ENCODE results near the gene ISYNA1. TPM values are rescaled to one million over a fixed set of nuclear protein-coding genes. Genes with fewer than 3 reads are reported as not detected.

The ISYNA1 gene
- total and polyA plus RNA-seq, 2 of the 8 experiments (the other 6 are each of a cell fraction or from before 2014, with no cell fraction given): 207 to 264 TPM

- TF ChIP-seq, protein P1, sequence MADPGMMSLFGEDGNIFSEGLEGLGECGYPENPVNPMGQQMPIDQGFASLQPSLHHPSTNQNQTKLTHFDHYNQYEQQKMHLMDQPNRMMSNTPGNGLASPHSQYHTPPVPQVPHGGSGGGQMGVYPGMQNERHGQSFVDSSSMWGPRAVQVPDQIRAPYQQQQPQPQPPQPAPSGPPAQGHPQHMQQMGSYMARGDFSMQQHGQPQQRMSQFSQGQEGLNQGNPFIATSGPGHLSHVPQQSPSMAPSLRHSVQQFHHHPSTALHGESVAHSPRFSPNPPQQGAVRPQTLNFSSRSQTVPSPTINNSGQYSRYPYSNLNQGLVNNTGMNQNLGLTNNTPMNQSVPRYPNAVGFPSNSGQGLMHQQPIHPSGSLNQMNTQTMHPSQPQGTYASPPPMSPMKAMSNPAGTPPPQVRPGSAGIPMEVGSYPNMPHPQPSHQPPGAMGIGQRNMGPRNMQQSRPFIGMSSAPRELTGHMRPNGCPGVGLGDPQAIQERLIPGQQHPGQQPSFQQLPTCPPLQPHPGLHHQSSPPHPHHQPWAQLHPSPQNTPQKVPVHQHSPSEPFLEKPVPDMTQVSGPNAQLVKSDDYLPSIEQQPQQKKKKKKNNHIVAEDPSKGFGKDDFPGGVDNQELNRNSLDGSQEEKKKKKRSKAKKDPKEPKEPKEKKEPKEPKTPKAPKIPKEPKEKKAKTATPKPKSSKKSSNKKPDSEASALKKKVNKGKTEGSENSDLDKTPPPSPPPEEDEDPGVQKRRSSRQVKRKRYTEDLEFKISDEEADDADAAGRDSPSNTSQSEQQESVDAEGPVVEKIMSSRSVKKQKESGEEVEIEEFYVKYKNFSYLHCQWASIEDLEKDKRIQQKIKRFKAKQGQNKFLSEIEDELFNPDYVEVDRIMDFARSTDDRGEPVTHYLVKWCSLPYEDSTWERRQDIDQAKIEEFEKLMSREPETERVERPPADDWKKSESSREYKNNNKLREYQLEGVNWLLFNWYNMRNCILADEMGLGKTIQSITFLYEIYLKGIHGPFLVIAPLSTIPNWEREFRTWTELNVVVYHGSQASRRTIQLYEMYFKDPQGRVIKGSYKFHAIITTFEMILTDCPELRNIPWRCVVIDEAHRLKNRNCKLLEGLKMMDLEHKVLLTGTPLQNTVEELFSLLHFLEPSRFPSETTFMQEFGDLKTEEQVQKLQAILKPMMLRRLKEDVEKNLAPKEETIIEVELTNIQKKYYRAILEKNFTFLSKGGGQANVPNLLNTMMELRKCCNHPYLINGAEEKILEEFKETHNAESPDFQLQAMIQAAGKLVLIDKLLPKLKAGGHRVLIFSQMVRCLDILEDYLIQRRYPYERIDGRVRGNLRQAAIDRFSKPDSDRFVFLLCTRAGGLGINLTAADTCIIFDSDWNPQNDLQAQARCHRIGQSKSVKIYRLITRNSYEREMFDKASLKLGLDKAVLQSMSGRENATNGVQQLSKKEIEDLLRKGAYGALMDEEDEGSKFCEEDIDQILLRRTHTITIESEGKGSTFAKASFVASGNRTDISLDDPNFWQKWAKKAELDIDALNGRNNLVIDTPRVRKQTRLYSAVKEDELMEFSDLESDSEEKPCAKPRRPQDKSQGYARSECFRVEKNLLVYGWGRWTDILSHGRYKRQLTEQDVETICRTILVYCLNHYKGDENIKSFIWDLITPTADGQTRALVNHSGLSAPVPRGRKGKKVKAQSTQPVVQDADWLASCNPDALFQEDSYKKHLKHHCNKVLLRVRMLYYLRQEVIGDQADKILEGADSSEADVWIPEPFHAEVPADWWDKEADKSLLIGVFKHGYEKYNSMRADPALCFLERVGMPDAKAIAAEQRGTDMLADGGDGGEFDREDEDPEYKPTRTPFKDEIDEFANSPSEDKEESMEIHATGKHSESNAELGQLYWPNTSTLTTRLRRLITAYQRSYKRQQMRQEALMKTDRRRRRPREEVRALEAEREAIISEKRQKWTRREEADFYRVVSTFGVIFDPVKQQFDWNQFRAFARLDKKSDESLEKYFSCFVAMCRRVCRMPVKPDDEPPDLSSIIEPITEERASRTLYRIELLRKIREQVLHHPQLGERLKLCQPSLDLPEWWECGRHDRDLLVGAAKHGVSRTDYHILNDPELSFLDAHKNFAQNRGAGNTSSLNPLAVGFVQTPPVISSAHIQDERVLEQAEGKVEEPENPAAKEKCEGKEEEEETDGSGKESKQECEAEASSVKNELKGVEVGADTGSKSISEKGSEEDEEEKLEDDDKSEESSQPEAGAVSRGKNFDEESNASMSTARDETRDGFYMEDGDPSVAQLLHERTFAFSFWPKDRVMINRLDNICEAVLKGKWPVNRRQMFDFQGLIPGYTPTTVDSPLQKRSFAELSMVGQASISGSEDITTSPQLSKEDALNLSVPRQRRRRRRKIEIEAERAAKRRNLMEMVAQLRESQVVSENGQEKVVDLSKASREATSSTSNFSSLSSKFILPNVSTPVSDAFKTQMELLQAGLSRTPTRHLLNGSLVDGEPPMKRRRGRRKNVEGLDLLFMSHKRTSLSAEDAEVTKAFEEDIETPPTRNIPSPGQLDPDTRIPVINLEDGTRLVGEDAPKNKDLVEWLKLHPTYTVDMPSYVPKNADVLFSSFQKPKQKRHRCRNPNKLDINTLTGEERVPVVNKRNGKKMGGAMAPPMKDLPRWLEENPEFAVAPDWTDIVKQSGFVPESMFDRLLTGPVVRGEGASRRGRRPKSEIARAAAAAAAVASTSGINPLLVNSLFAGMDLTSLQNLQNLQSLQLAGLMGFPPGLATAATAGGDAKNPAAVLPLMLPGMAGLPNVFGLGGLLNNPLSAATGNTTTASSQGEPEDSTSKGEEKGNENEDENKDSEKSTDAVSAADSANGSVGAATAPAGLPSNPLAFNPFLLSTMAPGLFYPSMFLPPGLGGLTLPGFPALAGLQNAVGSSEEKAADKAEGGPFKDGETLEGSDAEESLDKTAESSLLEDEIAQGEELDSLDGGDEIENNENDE (IDR thresholded peaks at IDR 0.05; ENCODE audit: insufficient replicate concordance, low read length): no peak
- TF ChIP-seq CHD1 (IDR thresholded peaks at IDR 0.05; ENCODE audit: low read depth, low read length) (no peak), POLR2AphosphoS5 (IDR thresholded peaks at IDR 0.05; ENCODE audit: low read depth, low read length) (no peak), RNF2 (IDR thresholded peaks at IDR 0.05; ENCODE audit: borderline replicate concordance, low read depth, low read length, missing control alignments, poor library complexity, severe bottlenecking) (no peak), NRF1 (IDR thresholded peaks at IDR 0.05; ENCODE audit: low read depth, low read length) (no peak), EZH2 (IDR thresholded peaks at IDR 0.05; ENCODE audit: low read depth, low read length, severe bottlenecking) (no peak), HDAC6 (IDR thresholded peaks at IDR 0.05; ENCODE audit: low read depth, low read length) (no peak), NANOG (IDR thresholded peaks at IDR 0.05; ENCODE audit: insufficient read depth, low read depth, low read length, poor library complexity, severe bottlenecking) (no peak), BACH1 (IDR thresholded peaks at IDR 0.05; ENCODE audit: low read length) (no peak)
These were observed 47.1 kb upstream of the ISYNA1 start (continued) for GRCh38 chr19:18484992-18485391.
